CD1c-positive myeloid dendritic cell (primary cell): ENCODE measurements around the gene ELMOD3.

Source experiments
- DNase-seq: peaks from one replicate; pipeline ENCODE4 v3.0.0-alpha.2; 2016; ENCODE audit errors: extremely low spot score

Gene ELMOD3

DNA sequence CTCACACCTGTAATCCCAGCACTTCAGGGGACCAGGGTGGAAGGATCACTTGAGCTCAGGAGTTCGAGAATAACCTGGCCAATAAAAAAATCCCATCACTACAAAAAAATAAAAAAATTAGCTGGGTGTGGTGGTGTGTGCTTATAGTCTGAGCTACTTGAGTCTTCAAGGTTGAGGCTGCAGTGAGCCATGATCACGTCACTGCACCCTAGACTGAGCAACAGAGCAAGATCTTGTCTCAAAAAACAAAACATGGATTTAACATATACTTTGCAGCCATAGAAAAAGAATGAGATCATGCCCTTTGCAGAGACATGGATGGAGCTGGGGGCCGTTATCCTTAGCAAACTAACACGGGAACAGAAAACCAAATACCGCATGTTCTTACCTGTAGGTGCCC, 86.2 kb downstream of the ELMOD3 start:
- no peak for DNase-seq
